ENCODE data around the gene CCSER1. TPM values are rescaled to one million over a fixed set of nuclear protein-coding genes. Genes with fewer than 3 reads are reported as not detected.
"Not testable (repeated sequence)": the region's sequence is repeated elsewhere in the genome, so short reads cannot be mapped to it uniquely, and the experiment has no call there.

Gene CCSER1
- polyA plus RNA-seq, 1 donor from 2014 or later: 20.8 TPM

GRCh38 chr4:90476019-90476418 lies 348.8 kb downstream of the CCSER1 start:
- no peaks in the 10 kb centered on the region for H3K36me3 ChIP-seq (ENCODE audit: insufficient read depth, low read length)
- no peak overlapping the region for H3K27ac ChIP-seq (ENCODE audit: low read length)
- H3K27me3 ChIP-seq (ENCODE audit: insufficient read depth, low read depth, low read length): no peaks in the 10 kb centered on the region
- no peaks in the 10 kb centered on the region for H3K79me2 ChIP-seq (replicated peaks; ENCODE audit: insufficient read depth, low read length)
- no peak overlapping the region for H3K9ac ChIP-seq (ENCODE audit: low read length)
- no peak overlapping the region for H2AFZ ChIP-seq (ENCODE audit: low read depth, low read length)
- H3K4me3 ChIP-seq (ENCODE audit: low read length): no peak overlapping the region
- no peaks in the 10 kb centered on the region for H3K9me3 ChIP-seq (ENCODE audit: low read length)
- H3K4me2 ChIP-seq (ENCODE audit: low read length): no peak overlapping the region
- TF ChIP-seq, protein P1, sequence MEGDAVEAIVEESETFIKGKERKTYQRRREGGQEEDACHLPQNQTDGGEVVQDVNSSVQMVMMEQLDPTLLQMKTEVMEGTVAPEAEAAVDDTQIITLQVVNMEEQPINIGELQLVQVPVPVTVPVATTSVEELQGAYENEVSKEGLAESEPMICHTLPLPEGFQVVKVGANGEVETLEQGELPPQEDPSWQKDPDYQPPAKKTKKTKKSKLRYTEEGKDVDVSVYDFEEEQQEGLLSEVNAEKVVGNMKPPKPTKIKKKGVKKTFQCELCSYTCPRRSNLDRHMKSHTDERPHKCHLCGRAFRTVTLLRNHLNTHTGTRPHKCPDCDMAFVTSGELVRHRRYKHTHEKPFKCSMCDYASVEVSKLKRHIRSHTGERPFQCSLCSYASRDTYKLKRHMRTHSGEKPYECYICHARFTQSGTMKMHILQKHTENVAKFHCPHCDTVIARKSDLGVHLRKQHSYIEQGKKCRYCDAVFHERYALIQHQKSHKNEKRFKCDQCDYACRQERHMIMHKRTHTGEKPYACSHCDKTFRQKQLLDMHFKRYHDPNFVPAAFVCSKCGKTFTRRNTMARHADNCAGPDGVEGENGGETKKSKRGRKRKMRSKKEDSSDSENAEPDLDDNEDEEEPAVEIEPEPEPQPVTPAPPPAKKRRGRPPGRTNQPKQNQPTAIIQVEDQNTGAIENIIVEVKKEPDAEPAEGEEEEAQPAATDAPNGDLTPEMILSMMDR (IDR thresholded peaks at IDR 0.05; ENCODE audit: poor library complexity, severe bottlenecking): no peak
- TF ChIP-seq RAD21 (conservative IDR thresholded peaks at IDR 0.05) (no peak), TAF1 (IDR thresholded peaks at IDR 0.05; ENCODE audit: low read depth) (no peak), SMC3 (conservative IDR thresholded peaks at IDR 0.05; ENCODE audit: poor library complexity) (no peak), EP300 (conservative IDR thresholded peaks at IDR 0.05; ENCODE audit: poor library complexity, severe bottlenecking) (no peak), POLR2AphosphoS5 (IDR thresholded peaks at IDR 0.05) (no peak), MXI1 (conservative IDR thresholded peaks at IDR 0.05; ENCODE audit: poor library complexity, severe bottlenecking) (no peak), EZH2 (IDR thresholded peaks at IDR 0.05; ENCODE audit: borderline replicate concordance, insufficient read depth, low read length, poor library complexity, severe bottlenecking) (no peak), REST (IDR thresholded peaks at IDR 0.05; ENCODE audit: borderline replicate concordance) (no peak)
- H3K9me2 ChIP-seq (ENCODE audit: insufficient read depth, low read length): no peaks in the 10 kb centered on the region
- H3F3A ChIP-seq (ENCODE audit: insufficient read depth, low read length, poor library complexity, severe bottlenecking): no peaks in the 10 kb centered on the region
- H4K20me1 ChIP-seq (ENCODE audit: insufficient read depth): no peaks in the 10 kb centered on the region

DNA sequence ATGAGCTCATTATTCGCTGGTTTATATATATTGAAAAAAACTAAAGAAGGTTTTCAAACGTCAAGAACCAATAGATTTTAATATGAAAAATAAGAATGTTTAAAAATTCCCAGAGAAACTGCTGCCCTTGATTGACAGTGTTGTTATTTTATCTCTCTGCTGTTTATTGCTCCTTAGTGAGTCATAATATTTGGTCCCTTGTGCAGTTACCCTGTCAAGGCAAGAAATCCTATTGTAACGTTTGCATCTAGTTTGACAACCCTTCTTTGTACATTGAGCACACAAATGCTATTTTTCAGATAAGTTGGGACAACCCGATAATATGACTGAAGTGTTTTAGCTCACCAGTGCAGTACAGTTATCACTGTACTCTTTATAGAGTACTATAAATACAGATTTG lies 349.4 kb downstream of the CCSER1 start:
- Histone ChIP-seq H3K4me2 (ENCODE audit: low read length) (no peak overlapping the region), H3K79me2 (replicated peaks; ENCODE audit: insufficient read depth, low read length) (no peaks in the 10 kb centered on the region), H3K9me3 (ENCODE audit: low read length) (no peaks in the 10 kb centered on the region), H3F3A (ENCODE audit: insufficient read depth, low read length, poor library complexity, severe bottlenecking) (no peaks in the 10 kb centered on the region), H3K9me2 (ENCODE audit: insufficient read depth, low read length) (no peaks in the 10 kb centered on the region), H3K27me3 (ENCODE audit: insufficient read depth, low read depth, low read length) (no peaks in the 10 kb centered on the region), H3K27ac (ENCODE audit: low read length) (no peak overlapping the region), H4K20me1 (ENCODE audit: insufficient read depth) (no peaks in the 10 kb centered on the region), H3K9ac (ENCODE audit: low read length) (no peak overlapping the region), H3K4me3 (ENCODE audit: low read length) (no peak overlapping the region), H3K36me3 (ENCODE audit: insufficient read depth, low read length) (no peaks in the 10 kb centered on the region), H2AFZ (ENCODE audit: low read depth, low read length) (no peak overlapping the region)
- TF ChIP-seq EP300 (conservative IDR thresholded peaks at IDR 0.05; ENCODE audit: poor library complexity, severe bottlenecking): peak; percentile 76
- TF ChIP-seq POLR2AphosphoS5 (IDR thresholded peaks at IDR 0.05): peak; percentile 96
- no peak for TF ChIP-seq SMC3 (conservative IDR thresholded peaks at IDR 0.05; ENCODE audit: poor library complexity)

DNA sequence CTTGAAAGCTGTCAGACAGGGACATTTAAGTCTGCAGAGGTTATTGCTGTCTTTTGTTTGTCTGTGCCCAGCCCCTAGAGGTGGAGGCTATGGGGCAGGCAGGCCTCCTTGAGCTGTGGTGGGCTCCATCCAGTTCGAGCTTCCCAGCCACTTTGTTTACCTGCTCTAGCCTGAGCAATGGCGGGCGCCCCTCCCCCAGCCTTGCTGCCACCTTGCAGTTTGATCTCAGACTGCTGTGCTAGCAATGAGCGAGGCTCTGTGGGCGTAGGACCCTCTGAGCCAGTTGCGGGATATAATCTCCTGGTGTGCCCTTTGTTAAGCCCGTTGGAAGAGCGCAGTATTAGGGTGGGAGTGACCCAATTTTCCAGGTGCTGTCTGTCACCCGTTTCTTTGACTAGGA lies 357.7 kb downstream of the CCSER1 start:
- H3K9ac ChIP-seq (ENCODE audit: low read length); H3K9me2 ChIP-seq (ENCODE audit: insufficient read depth, low read length); H3K4me2 ChIP-seq (ENCODE audit: low read length); H3K9me3 ChIP-seq (ENCODE audit: low read length); H2AFZ ChIP-seq (ENCODE audit: low read depth, low read length); H3K36me3 ChIP-seq (ENCODE audit: insufficient read depth, low read length); H3F3A ChIP-seq (ENCODE audit: insufficient read depth, low read length, poor library complexity, severe bottlenecking); H3K79me2 ChIP-seq (replicated peaks; ENCODE audit: insufficient read depth, low read length); H3K27ac ChIP-seq (ENCODE audit: low read length); H3K27me3 ChIP-seq (ENCODE audit: insufficient read depth, low read depth, low read length); H4K20me1 ChIP-seq (ENCODE audit: insufficient read depth); H3K4me3 ChIP-seq (ENCODE audit: low read length): not testable (repeated sequence)

Data from neural cell (in vitro differentiated cells).